NOMO-1 (cell line): ENCODE data around the gene MNDA.
A peak's percentile ranks its signal among the peaks of the same experiment; 100 is the strongest.

Experiments
- DNase-seq, 2 experiments: peaks; one replicate each; lab custom pipeline; 2025; ENCODE audit not compliant: unreplicated experiment in 2 of 2; lab: John Stamatoyannopoulos, UW

The MNDA gene

GRCh38 chr1:158830904-158831507 lies at the start of gene MNDA:
Gene MNDA, plus strand, starts transcription at chr1:158831351. Its CDS starts 10,803 bp downstream, at chr1:158842154.
- peak; percentile 81 to 99 for DNase-seq

GRCh38 chr1:158793604-158794003 lies 37.5 kb upstream of the MNDA start:
- peak; percentile 28 to 49 for DNase-seq

- DNase-seq, result no peak
Observed at GRCh38 chr1:158794247-158794646, 36.9 kb upstream of the MNDA start.

- DNase-seq, result no peak
Observed at GRCh38 chr1:158798531-158798930, 32.6 kb upstream of the MNDA start.

GRCh38 chr1:158799689-158800088 lies 31.5 kb upstream of the MNDA start:
- no peak for DNase-seq

GRCh38 chr1:158800526-158800925 lies 30.6 kb upstream of the MNDA start:
- peak in 1 of 2 experiments; percentile 38 for DNase-seq

- peak; percentile 26 to 73 for DNase-seq
Observed at GRCh38 chr1:158801396-158801795, 29.8 kb upstream of the MNDA start.

- DNase-seq, result no peak
Observed at GRCh38 chr1:158803678-158804077, 27.5 kb upstream of the MNDA start.

GRCh38 chr1:158806916-158807536 lies 24.1 kb upstream of the MNDA start:
- no peak for DNase-seq

- DNase-seq, result peak; percentile 45 to 91
Observed at GRCh38 chr1:158809256-158809655, 21.9 kb upstream of the MNDA start.

GRCh38 chr1:158809862-158810261 lies 21.3 kb upstream of the MNDA start:
- peak; percentile 71 to 94 for DNase-seq

- peak; percentile 59 to 70 for DNase-seq
Observed at GRCh38 chr1:158810311-158810710, 20.8 kb upstream of the MNDA start.

GRCh38 chr1:158812336-158812735 lies 18.8 kb upstream of the MNDA start:
- no peak for DNase-seq

- peak in 1 of 2 experiments; percentile 68 for DNase-seq
Observed at GRCh38 chr1:158813164-158813563, 18.0 kb upstream of the MNDA start.

- DNase-seq, result no peak
Observed at GRCh38 chr1:158814970-158815369, 16.2 kb upstream of the MNDA start.

- peak; percentile 46 to 84 for DNase-seq
Observed at GRCh38 chr1:158818560-158818959, 12.6 kb upstream of the MNDA start.

GRCh38 chr1:158818975-158819431 lies 12.1 kb upstream of the MNDA start:
- DNase-seq, result no peak

GRCh38 chr1:158819461-158820443 lies 11.4 kb upstream of the MNDA start:
- peak; percentile 15 to 49 for DNase-seq

- DNase-seq, result no peak
Observed at GRCh38 chr1:158821723-158822122, 9.4 kb upstream of the MNDA start.

- no peak for DNase-seq
Observed at GRCh38 chr1:158830074-158830677, 975 bp upstream of the MNDA start.

GRCh38 chr1:158833264-158833663 lies 2.1 kb downstream of the MNDA start:
- peak; percentile 75 to 90 for DNase-seq
